ENCODE measurements around the gene ATXN3L. TPM values are rescaled to one million over a fixed set of nuclear protein-coding genes. Genes with fewer than 3 reads are reported as not detected.

Gene ATXN3L
- total and polyA plus RNA-seq, 3 donors from 2014 or later: 1.2 to 4.3 (median 1.8) TPM

DNA sequence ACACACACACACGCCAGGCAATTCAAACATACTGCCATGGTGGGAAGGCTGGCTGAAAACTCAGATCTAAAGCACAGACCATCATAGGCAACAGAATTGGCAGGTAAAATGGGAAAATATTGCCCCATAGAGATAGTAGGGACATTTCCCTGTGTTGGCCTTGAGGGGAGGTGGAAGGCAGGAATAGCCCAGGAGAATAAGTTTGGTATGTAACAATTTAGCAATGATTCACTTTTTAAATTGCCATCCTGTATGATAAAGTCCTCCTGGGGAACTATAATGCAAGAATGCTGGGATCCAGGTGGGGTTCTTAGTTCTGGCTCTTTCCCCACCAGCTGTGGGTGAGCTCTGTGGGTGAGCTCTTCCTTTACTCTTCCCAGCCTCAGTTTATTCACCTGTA, 51.0 kb downstream of the ATXN3L start:
- no peaks in the 10 kb centered on the region for H3K36me3 ChIP-seq (ENCODE audit: low read depth, missing control alignments)
- H3K4me3 ChIP-seq: no peak overlapping the region
- intact Hi-C loops (cut with DNase I; ENCODE audit: low total_unique reads): no loop called here
- WGBS, 2 donors: 67 to 100% methylated on average over 1 of the region's 1 CpG
- no peaks in the 10 kb centered on the region for H3K27me3 ChIP-seq
- TF ChIP-seq POLR2A (IDR thresholded peaks at IDR 0.05): no peak
- TF ChIP-seq, protein P1, sequence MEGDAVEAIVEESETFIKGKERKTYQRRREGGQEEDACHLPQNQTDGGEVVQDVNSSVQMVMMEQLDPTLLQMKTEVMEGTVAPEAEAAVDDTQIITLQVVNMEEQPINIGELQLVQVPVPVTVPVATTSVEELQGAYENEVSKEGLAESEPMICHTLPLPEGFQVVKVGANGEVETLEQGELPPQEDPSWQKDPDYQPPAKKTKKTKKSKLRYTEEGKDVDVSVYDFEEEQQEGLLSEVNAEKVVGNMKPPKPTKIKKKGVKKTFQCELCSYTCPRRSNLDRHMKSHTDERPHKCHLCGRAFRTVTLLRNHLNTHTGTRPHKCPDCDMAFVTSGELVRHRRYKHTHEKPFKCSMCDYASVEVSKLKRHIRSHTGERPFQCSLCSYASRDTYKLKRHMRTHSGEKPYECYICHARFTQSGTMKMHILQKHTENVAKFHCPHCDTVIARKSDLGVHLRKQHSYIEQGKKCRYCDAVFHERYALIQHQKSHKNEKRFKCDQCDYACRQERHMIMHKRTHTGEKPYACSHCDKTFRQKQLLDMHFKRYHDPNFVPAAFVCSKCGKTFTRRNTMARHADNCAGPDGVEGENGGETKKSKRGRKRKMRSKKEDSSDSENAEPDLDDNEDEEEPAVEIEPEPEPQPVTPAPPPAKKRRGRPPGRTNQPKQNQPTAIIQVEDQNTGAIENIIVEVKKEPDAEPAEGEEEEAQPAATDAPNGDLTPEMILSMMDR (IDR thresholded peaks at IDR 0.05): no peak
- DNase-seq: no peak
- H3K27ac ChIP-seq: no peak overlapping the region
- H3K4me1 ChIP-seq: no peaks in the 10 kb centered on the region
- H3K9me3 ChIP-seq: no peaks in the 10 kb centered on the region

Other genes starting within 250 kb of the ATXN3L start
- 1 to 10 TPM in 1 of 2 donors, under 1 TPM in 1; 0.56 to 1.7 TPM for gene EGFL6, start 249.5 kb upstream of the ATXN3L start, total RNA-seq
- 2.1 TPM for gene EGFL6, start 249.5 kb upstream of the ATXN3L start, polyA plus RNA-seq (ENCODE audit: insufficient read depth, low read depth, low replicate concordance)

All from testis (tissue), 3 donors.